NCI-H345 (cell line): ENCODE measurements around the gene SERINC4.

Experiments used
- DNase-seq: peaks from one replicate; lab custom pipeline; 2025; lab: John Stamatoyannopoulos, UW

SERINC4 gene

GRCh38 chr15:43796566-43796965 is 3.5 kb downstream of the SERINC4 start:
- DNase-seq = no peak

- no peak for DNase-seq
Measured at GRCh38 chr15:43795997-43796396, 4.0 kb downstream of the SERINC4 start.

GRCh38 chr15:43795197-43795596 is 4.8 kb downstream of the SERINC4 start:
- no peak for DNase-seq

- no peak for DNase-seq
Measured at GRCh38 chr15:43794269-43795037, 5.6 kb downstream of the SERINC4 start.

- DNase-seq = no peak
Measured at GRCh38 chr15:43793647-43794046, 6.4 kb downstream of the SERINC4 start.

- DNase-seq = peak; percentile 17
Measured at GRCh38 chr15:43792761-43793476, 7.1 kb downstream of the SERINC4 start.

GRCh38 chr15:43791993-43792760 is 7.8 kb downstream of the SERINC4 start, which contains the start of gene SERF2:
Gene SERF2, plus strand, starts transcription at chr15:43792320. Its CDS starts 57 bp downstream, at chr15:43792377.
- peak; percentile 99 for DNase-seq

GRCh38 chr15:43789409-43789808 is 10.6 kb downstream of the SERINC4 start:
- no peak for DNase-seq

- no peak for DNase-seq
Measured at GRCh38 chr15:43779016-43779415, 21.0 kb downstream of the SERINC4 start.

- peak; percentile 86 for DNase-seq
Measured at GRCh38 chr15:43777267-43777914, 22.6 kb downstream of the SERINC4 start.

- peak; percentile 87 for DNase-seq
Measured at GRCh38 chr15:43776718-43777266, 23.2 kb downstream of the SERINC4 start, which contains the start of gene ELL3. Gene ELL3, minus strand, starts transcription at chr15:43776966. Its CDS starts 65 bp downstream, at chr15:43776901.

- DNase-seq = peak; percentile 37
Measured at GRCh38 chr15:43776101-43776717, 23.8 kb downstream of the SERINC4 start.

- DNase-seq = peak; percentile 82
Measured at GRCh38 chr15:43775411-43775965, 24.5 kb downstream of the SERINC4 start.

GRCh38 chr15:43774062-43774461 is 26.0 kb downstream of the SERINC4 start:
- DNase-seq = no peak

- DNase-seq = no peak
Measured at GRCh38 chr15:43772624-43773023, 27.4 kb downstream of the SERINC4 start.

- no peak for DNase-seq
Measured at GRCh38 chr15:43771816-43772215, 28.2 kb downstream of the SERINC4 start.

- peak; percentile 22 for DNase-seq
Measured at GRCh38 chr15:43769584-43770228, 30.3 kb downstream of the SERINC4 start.

- DNase-seq = no peak
Measured at GRCh38 chr15:43763819-43764446, 36.1 kb downstream of the SERINC4 start.

- no peak for DNase-seq
Measured at GRCh38 chr15:43762824-43763223, 37.2 kb downstream of the SERINC4 start.

GRCh38 chr15:43751885-43752284 is 48.1 kb downstream of the SERINC4 start:
- DNase-seq = no peak
